GM06990 (cell line): ENCODE measurements around the gene MAML3.

ENCODE experiments used
- DNase-seq: peaks from one replicate; pipeline ENCODE4 v3.0.0-alpha.2; 2011; ENCODE audit not compliant: insufficient read length; ENCODE audit errors: extremely low read depth
- H3K27me3 ChIP-seq: replicated peaks from 2 replicates; pipeline ENCODE4 v1.6.0; 2011; ENCODE audit warnings: low read length; ENCODE audit not compliant: control insufficient read depth, insufficient read depth
- H3K36me3 ChIP-seq: 2 replicates; pipeline ENCODE4 v1.5.1; 2011; ENCODE audit warnings: low read length; ENCODE audit not compliant: control insufficient read depth, insufficient read depth
- H3K4me3 ChIP-seq: replicated peaks from 2 replicates; pipeline ENCODE4 v1.5.1; 2011; ENCODE audit warnings: low read depth, mild to moderate bottlenecking, control low read depth, low read length
- CTCF ChIP-seq: IDR thresholded peaks from 2 replicates; pipeline ENCODE4 v1.5.1; 2011; ENCODE audit warnings: low read length, control low read depth, mild to moderate bottlenecking, inconsistent platforms; ENCODE audit not compliant: insufficient read depth, poor library complexity, severe bottlenecking

MAML3 gene

GRCh38 chr4:139973616-139974015 lies 180.4 kb downstream of the MAML3 start:
- H3K36me3 ChIP-seq: no peaks in the 10 kb centered on the region
- H3K27me3 ChIP-seq: no peaks in the 10 kb centered on the region
- DNase-seq: no peak
- H3K4me3 ChIP-seq: no peak overlapping the region
- TF ChIP-seq CTCF: no peak

- no peaks in the 10 kb centered on the region for H3K36me3 ChIP-seq
- no peak for DNase-seq
- no peaks in the 10 kb centered on the region for H3K27me3 ChIP-seq
- no peak overlapping the region for H3K4me3 ChIP-seq
- no peak for TF ChIP-seq CTCF
Observed at GRCh38 chr4:139973015-139973414, 181.0 kb downstream of the MAML3 start.

GRCh38 chr4:139972305-139972704 lies 181.7 kb downstream of the MAML3 start:
- no peaks in the 10 kb centered on the region for H3K36me3 ChIP-seq
- no peaks in the 10 kb centered on the region for H3K27me3 ChIP-seq
- TF ChIP-seq CTCF: no peak
- DNase-seq: no peak
- no peak overlapping the region for H3K4me3 ChIP-seq

- Histone ChIP-seq H3K27me3 (no peaks in the 10 kb centered on the region), H3K36me3 (no peaks in the 10 kb centered on the region), H3K4me3 (no peak overlapping the region)
- no peak for TF ChIP-seq CTCF
- no peak for DNase-seq
Observed at GRCh38 chr4:139971111-139971510, 182.9 kb downstream of the MAML3 start.

GRCh38 chr4:139969635-139970266 lies 184.2 kb downstream of the MAML3 start:
- no peaks in the 10 kb centered on the region for H3K36me3 ChIP-seq
- H3K4me3 ChIP-seq: no peak overlapping the region
- TF ChIP-seq CTCF: no peak
- no peaks in the 10 kb centered on the region for H3K27me3 ChIP-seq
- DNase-seq: no peak

- no peak for DNase-seq
- H3K27me3 ChIP-seq: no peaks in the 10 kb centered on the region
- TF ChIP-seq CTCF: no peak
- H3K36me3 ChIP-seq: no peaks in the 10 kb centered on the region
- no peak overlapping the region for H3K4me3 ChIP-seq
Observed at GRCh38 chr4:139968831-139969230, 185.2 kb downstream of the MAML3 start.
